ENCODE results near the gene HTR3D. TPM values are rescaled to one million over a fixed set of nuclear protein-coding genes. Genes with fewer than 3 reads are reported as not detected.

Gene HTR3D
- polyA plus RNA-seq, 1 donor from 2014 or later: not detected

GRCh38 chr3:184052767-184053166 lies 21.2 kb downstream of the HTR3D start, which contains the start of gene HTR3C:
Gene HTR3C, plus strand, starts transcription at chr3:184053047. Its CDS starts 34 bp downstream, at chr3:184053081.
- TF ChIP-seq EZH2 (IDR thresholded peaks at IDR 0.05; ENCODE audit: borderline replicate concordance, insufficient read depth, low read length, poor library complexity, severe bottlenecking): no peak
- no peak for TF ChIP-seq RAD21 (conservative IDR thresholded peaks at IDR 0.05)
- no peak for TF ChIP-seq EP300 (conservative IDR thresholded peaks at IDR 0.05; ENCODE audit: poor library complexity, severe bottlenecking)
- no peak for TF ChIP-seq TAF1 (IDR thresholded peaks at IDR 0.05; ENCODE audit: low read depth)
- TF ChIP-seq SMC3 (conservative IDR thresholded peaks at IDR 0.05; ENCODE audit: poor library complexity): no peak
- TF ChIP-seq, protein P1, sequence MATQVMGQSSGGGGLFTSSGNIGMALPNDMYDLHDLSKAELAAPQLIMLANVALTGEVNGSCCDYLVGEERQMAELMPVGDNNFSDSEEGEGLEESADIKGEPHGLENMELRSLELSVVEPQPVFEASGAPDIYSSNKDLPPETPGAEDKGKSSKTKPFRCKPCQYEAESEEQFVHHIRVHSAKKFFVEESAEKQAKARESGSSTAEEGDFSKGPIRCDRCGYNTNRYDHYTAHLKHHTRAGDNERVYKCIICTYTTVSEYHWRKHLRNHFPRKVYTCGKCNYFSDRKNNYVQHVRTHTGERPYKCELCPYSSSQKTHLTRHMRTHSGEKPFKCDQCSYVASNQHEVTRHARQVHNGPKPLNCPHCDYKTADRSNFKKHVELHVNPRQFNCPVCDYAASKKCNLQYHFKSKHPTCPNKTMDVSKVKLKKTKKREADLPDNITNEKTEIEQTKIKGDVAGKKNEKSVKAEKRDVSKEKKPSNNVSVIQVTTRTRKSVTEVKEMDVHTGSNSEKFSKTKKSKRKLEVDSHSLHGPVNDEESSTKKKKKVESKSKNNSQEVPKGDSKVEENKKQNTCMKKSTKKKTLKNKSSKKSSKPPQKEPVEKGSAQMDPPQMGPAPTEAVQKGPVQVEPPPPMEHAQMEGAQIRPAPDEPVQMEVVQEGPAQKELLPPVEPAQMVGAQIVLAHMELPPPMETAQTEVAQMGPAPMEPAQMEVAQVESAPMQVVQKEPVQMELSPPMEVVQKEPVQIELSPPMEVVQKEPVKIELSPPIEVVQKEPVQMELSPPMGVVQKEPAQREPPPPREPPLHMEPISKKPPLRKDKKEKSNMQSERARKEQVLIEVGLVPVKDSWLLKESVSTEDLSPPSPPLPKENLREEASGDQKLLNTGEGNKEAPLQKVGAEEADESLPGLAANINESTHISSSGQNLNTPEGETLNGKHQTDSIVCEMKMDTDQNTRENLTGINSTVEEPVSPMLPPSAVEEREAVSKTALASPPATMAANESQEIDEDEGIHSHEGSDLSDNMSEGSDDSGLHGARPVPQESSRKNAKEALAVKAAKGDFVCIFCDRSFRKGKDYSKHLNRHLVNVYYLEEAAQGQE (IDR thresholded peaks at IDR 0.05; ENCODE audit: borderline replicate concordance): no peak
- no peak for TF ChIP-seq MXI1 (conservative IDR thresholded peaks at IDR 0.05; ENCODE audit: poor library complexity, severe bottlenecking)
- TF ChIP-seq POLR2AphosphoS5 (IDR thresholded peaks at IDR 0.05): no peak
- TF ChIP-seq CTCF (IDR thresholded peaks at IDR 0.05; ENCODE audit: poor library complexity, severe bottlenecking): no peak
- H3K27ac ChIP-seq (ENCODE audit: low read length): no peak within 1 kb of the TSS
- no peaks in the 10 kb centered on the region for H4K20me1 ChIP-seq (ENCODE audit: insufficient read depth)
- H3K4me3 ChIP-seq (ENCODE audit: low read length): no peak within 1 kb of the TSS
- H3K9me2 ChIP-seq (ENCODE audit: insufficient read depth, low read length): no peaks in the 10 kb centered on the region
- no peaks in the 10 kb centered on the region for H3K79me2 ChIP-seq (replicated peaks; ENCODE audit: insufficient read depth, low read length)
- H3K9ac ChIP-seq (ENCODE audit: low read length): no peak within 1 kb of the TSS
- H3K36me3 ChIP-seq (ENCODE audit: insufficient read depth, low read length): no peaks in the 10 kb centered on the region
- H2AFZ ChIP-seq (ENCODE audit: low read depth, low read length): no peak within 1 kb of the TSS
- H3K9me3 ChIP-seq (ENCODE audit: low read length): no peaks in the 10 kb centered on the region
- H3F3A ChIP-seq (ENCODE audit: insufficient read depth, low read length, poor library complexity, severe bottlenecking): no peaks in the 10 kb centered on the region
- H3K4me2 ChIP-seq (ENCODE audit: low read length): no peak within 1 kb of the TSS
- no peaks in the 10 kb centered on the region for H3K27me3 ChIP-seq (ENCODE audit: insufficient read depth, low read depth, low read length)

DNA sequence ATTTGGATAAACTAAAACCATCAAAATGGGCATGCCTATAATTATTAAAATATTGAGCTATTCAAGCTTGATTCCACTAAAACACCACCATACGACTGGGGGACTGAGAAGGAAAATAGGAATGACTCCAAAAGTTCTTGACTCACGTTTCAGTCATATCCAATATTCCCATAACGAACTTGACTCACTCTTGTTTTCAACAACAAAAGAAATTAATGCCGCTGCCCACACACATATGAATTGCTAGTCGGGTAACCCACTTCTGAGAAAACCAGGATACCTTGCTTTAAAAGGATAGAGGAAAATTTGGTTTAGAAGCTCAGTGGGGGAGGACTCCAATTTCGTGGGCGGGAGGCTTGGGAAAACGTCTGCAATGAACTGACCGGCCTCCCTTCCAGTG lies 26.5 kb downstream of the HTR3D start:
- Histone ChIP-seq H3K79me2 (replicated peaks; ENCODE audit: insufficient read depth, low read length) (no peaks in the 10 kb centered on the region), H4K20me1 (ENCODE audit: insufficient read depth) (no peaks in the 10 kb centered on the region), H3K9me2 (ENCODE audit: insufficient read depth, low read length) (no peaks in the 10 kb centered on the region), H3K9me3 (ENCODE audit: low read length) (no peaks in the 10 kb centered on the region), H3K9ac (ENCODE audit: low read length) (no peak overlapping the region), H3F3A (ENCODE audit: insufficient read depth, low read length, poor library complexity, severe bottlenecking) (no peaks in the 10 kb centered on the region), H3K4me2 (ENCODE audit: low read length) (no peak overlapping the region), H3K36me3 (ENCODE audit: insufficient read depth, low read length) (no peaks in the 10 kb centered on the region), H3K27me3 (ENCODE audit: insufficient read depth, low read depth, low read length) (no peaks in the 10 kb centered on the region), H3K27ac (ENCODE audit: low read length) (no peak overlapping the region), H2AFZ (ENCODE audit: low read depth, low read length) (no peak overlapping the region), H3K4me3 (ENCODE audit: low read length) (no peak overlapping the region)
- TF ChIP-seq POLR2AphosphoS5 (IDR thresholded peaks at IDR 0.05) (no peak), MXI1 (conservative IDR thresholded peaks at IDR 0.05; ENCODE audit: poor library complexity, severe bottlenecking) (no peak), CTCF (IDR thresholded peaks at IDR 0.05; ENCODE audit: poor library complexity, severe bottlenecking) (no peak), EZH2 (IDR thresholded peaks at IDR 0.05; ENCODE audit: borderline replicate concordance, insufficient read depth, low read length, poor library complexity, severe bottlenecking) (no peak), SMC3 (conservative IDR thresholded peaks at IDR 0.05; ENCODE audit: poor library complexity) (no peak), TAF1 (IDR thresholded peaks at IDR 0.05; ENCODE audit: low read depth) (no peak), RAD21 (conservative IDR thresholded peaks at IDR 0.05) (no peak), EP300 (conservative IDR thresholded peaks at IDR 0.05; ENCODE audit: poor library complexity, severe bottlenecking) (no peak)
- TF ChIP-seq, protein P1 (IDR thresholded peaks at IDR 0.05; ENCODE audit: borderline replicate concordance): no peak
